ENCODE data around the gene CD320. TPM values are rescaled to one million over a fixed set of nuclear protein-coding genes. Genes with fewer than 3 reads are reported as not detected.

CD320 gene
- total and polyA plus RNA-seq, 2 of the 8 experiments (the other 6 are each of a cell fraction or from before 2014, with no cell fraction given), result 80.4 to 157 TPM

DNA sequence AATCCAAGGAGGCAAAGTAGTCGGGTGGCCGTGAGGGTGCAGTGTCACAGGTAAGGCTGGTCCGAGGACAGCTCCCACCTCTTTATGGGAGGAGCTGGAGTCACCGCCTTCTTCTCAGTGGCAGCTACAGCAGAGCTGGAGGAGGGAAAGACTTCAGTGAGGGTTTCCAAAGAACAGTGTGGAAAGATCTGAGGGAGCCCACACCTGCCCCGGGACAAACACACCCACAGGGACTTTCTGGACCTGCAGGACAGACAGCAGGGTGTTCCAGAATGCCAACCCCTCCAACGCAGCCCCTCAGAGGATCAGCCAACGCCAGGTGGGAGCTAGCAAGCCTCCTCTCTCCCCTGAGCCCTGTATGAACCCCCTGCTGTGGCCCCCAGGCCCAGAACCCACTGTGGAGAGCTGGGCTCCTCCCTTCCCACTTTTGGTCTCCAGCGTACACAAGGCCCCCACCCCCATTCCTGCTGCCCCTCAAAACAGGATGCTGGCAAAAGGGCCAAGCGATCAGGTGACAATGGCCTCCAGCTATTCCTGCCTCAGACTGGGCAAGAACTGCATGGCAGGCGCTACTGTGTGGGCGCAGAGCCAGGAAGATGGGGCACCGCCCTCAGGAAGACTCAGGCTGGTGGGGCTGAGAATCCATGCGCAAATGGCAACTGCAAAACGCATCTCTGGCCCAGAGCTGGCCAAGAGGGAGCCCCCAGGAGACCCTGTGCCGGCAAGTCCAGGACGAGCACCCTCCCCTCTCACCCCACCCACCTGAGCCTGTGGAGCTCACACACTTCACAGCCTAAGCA lies 3.5 kb upstream of the CD320 start:
- Histone ChIP-seq H2BK20ac (ENCODE audit: low read length) (no peak overlapping the region), H2BK120ac (replicated peaks; ENCODE audit: low read depth, low read length) (no peak overlapping the region), H3K27me3 (replicated peaks in 1 of 4; ENCODE audit: control insufficient read depth in 3 of 4, extremely low read depth in 1 of 4, insufficient read depth in 3 of 4, low read length in 3 of 4) (no peaks in the 10 kb centered on the region), H3K4me1 (replicated peaks in 1 of 4; ENCODE audit: control insufficient read depth in 3 of 4, insufficient read depth in 4 of 4, low read length in 3 of 4) (peaks cover 0 to 8% (median 4%) of the 10 kb centered on the region in 4 experiments; a peak in 5 of 7 replicates), H3K36me3 (ENCODE audit: control insufficient read depth in 2 of 4, insufficient read depth in 4 of 4, low read length in 3 of 4) (peaks cover 2 to 28% (median 11%) of the 10 kb centered on the region in 4 experiments; a peak in 7 of 8 replicates), H4K5ac (ENCODE audit: insufficient read length, low read depth, low read length) (no peak overlapping the region), H3K4me2 (ENCODE audit: insufficient read depth in 1 of 2, low read depth in 2 of 2, low read length in 2 of 2) (no peak overlapping the region), H3K79me1 (ENCODE audit: low read depth, low read length) (peaks cover 4% of the 10 kb centered on the region; the same call in 1 of the 2 replicates), H3K27ac (ENCODE audit: low read depth, low read length) (no peak overlapping the region; the same call in 1 of the 2 replicates), H4K8ac (ENCODE audit: extremely low read depth, insufficient read depth, low read length) (no peak overlapping the region), H3K9ac (replicated peaks in 1 of 4; ENCODE audit: extremely low read depth in 1 of 4, low read depth in 3 of 4, low read length in 3 of 4) (no peak overlapping the region), H2BK5ac (ENCODE audit: low read depth, low read length) (no peak overlapping the region), H4K91ac (replicated peaks; ENCODE audit: insufficient read length, low read length) (no peak overlapping the region), H3K18ac (ENCODE audit: extremely low read depth, low read length) (no peak overlapping the region), H3K4me3 (ENCODE audit: extremely low read depth in 1 of 4, insufficient read depth in 2 of 4, low read depth in 3 of 4, low read length in 4 of 4) (no peak overlapping the region), H3K4ac (replicated peaks; ENCODE audit: insufficient read length, low read depth, low read length) (no peak overlapping the region), H3K23me2 (ENCODE audit: low read depth, low read length) (peaks cover 8% of the 10 kb centered on the region), H3K79me2 (ENCODE audit: control insufficient read depth in 1 of 2, insufficient read depth in 2 of 2, low read length in 2 of 2) (peaks cover 0 to 7% of the 10 kb centered on the region in 2 experiments; a peak in 1 of 4 replicates), H4K20me1 (replicated peaks in 1 of 2; ENCODE audit: control insufficient read depth in 1 of 2, insufficient read depth in 2 of 2, low read length in 2 of 2) (no peaks in the 10 kb centered on the region), H3K14ac (ENCODE audit: insufficient read length) (no peak overlapping the region), H3K9me3 (ENCODE audit: insufficient read depth in 2 of 2, low read depth in 1 of 2, low read length in 1 of 2) (no peaks in the 10 kb centered on the region), H2AFZ (ENCODE audit: low read length) (no peak overlapping the region), H3K56ac (replicated peaks; ENCODE audit: insufficient read length, low read depth, low read length) (no peak overlapping the region), H3K23ac (ENCODE audit: insufficient read length) (no peak overlapping the region), H2BK15ac (ENCODE audit: low read length) (no peak overlapping the region), H2BK12ac (ENCODE audit: low read depth, low read length) (no peak overlapping the region), H2AK5ac (ENCODE audit: low read depth, low read length) (no peak overlapping the region)
- DNase-seq (ENCODE audit: low read depth in 1 of 2, low spot score in 2 of 2) (no peak), FAIRE-seq (no peak)
- 96% methylated on average over 16 of the region's 16 CpGs; no CpG with 5 or more reads in 1 of the 2 experiments for WGBS, 2 experiments (ENCODE audit: extremely low coverage in 1 of 2, insufficient coverage in 1 of 2, insufficient read length in 1 of 2, insufficient replicate concordance in 2 of 2, low coverage in 1 of 2, low lambda C conversion rate in 2 of 2, missing lambda C conversion rate in 1 of 2)
- CTCF ChIA-PET (ENCODE audit: partially characterized antibody), result interaction anchor here (1.2 to 2.3 kb wide), 2 partner anchors 9 to 12 kb away, joined by 6 to 7 read pairs; partner anchors contain the start of genes NDUFA7 and RPS28
- POLR2A ChIA-PET (ENCODE audit: partially characterized antibody), result interaction anchor here (0.6 to 25.3 kb wide), 4 partner anchors 9 to 202 kb away, joined by 3 to 583 read pairs (median 4); partner anchors contain the start of genes NDUFA7, RPS28 and ZNF414
- TF ChIP-seq CREB1 (IDR thresholded peaks at IDR 0.05) (no peak), SRF (IDR thresholded peaks at IDR 0.05; ENCODE audit: low read depth, low read length) (no peak), MAFK (IDR thresholded peaks at IDR 0.05; ENCODE audit: low read depth, low read length) (no peak), JUN (IDR thresholded peaks at IDR 0.05; ENCODE audit: low read depth, low read length) (no peak), CBX8 (IDR thresholded peaks at IDR 0.05; ENCODE audit: borderline replicate concordance, low read depth, low read length) (no peak), POU5F1 (IDR thresholded peaks at IDR 0.05; ENCODE audit: low read depth, low read length) (no peak), CBX5 (IDR thresholded peaks at IDR 0.05; ENCODE audit: low read depth, low read length) (no peak), SP2 (IDR thresholded peaks at IDR 0.05; ENCODE audit: low read length) (no peak), BACH1 (IDR thresholded peaks at IDR 0.05; ENCODE audit: low read length) (no peak), PHF8 (conservative IDR thresholded peaks at IDR 0.05; ENCODE audit: low read depth, low read length) (no peak)

Measured in H1 (cell line).